Glutamatergic neuron (in vitro differentiated cells): ENCODE measurements around the gene BPI. TPM values are rescaled to one million over a fixed set of nuclear protein-coding genes. Genes with fewer than 3 reads are reported as not detected.

Experiments
- DNase-seq: peaks from one replicate; pipeline ENCODE4 v3.0.0; 2022
- H3K27ac Mint-ChIP-seq: one replicate; pipeline ENCODE4 v1.8.0; 2020; ENCODE audit warnings: mild to moderate bottlenecking, mixed read lengths, inconsistent platforms; ENCODE audit not compliant: unreplicated experiment
- H3K27me3 Mint-ChIP-seq: one replicate; pipeline ENCODE4 v1.8.0; 2020; ENCODE audit warnings: mild to moderate bottlenecking, moderate library complexity, mixed read lengths, inconsistent platforms; ENCODE audit not compliant: unreplicated experiment
- H3K36me3 Mint-ChIP-seq: one replicate; pipeline ENCODE4 v1.8.0; 2020; ENCODE audit warnings: mild to moderate bottlenecking, mixed read lengths, inconsistent platforms; ENCODE audit not compliant: unreplicated experiment
- H3K4me1 Mint-ChIP-seq: one replicate; pipeline ENCODE4 v1.8.0; 2020; ENCODE audit warnings: mild to moderate bottlenecking, low read depth, mixed read lengths, inconsistent platforms; ENCODE audit not compliant: unreplicated experiment
- H3K4me3 Mint-ChIP-seq: one replicate; pipeline ENCODE4 v1.8.0; 2020; ENCODE audit warnings: mild to moderate bottlenecking, mixed read lengths, inconsistent platforms; ENCODE audit not compliant: unreplicated experiment
- H3K9me3 Mint-ChIP-seq: one replicate; pipeline ENCODE4 v1.8.0; 2020; ENCODE audit warnings: mild to moderate bottlenecking, moderate library complexity, mixed read lengths, inconsistent platforms; ENCODE audit not compliant: unreplicated experiment
- total RNA-seq: library from RNA; stranded (reverse); fragmentation: NEBNext Ultra II Directional; extraction: Animal tissue kit (Norgen Biotek cat#: 25700); gene quantifications from one replicate; pipeline ENCODE4 v1.2.1, GENCODE V29; 2021; ENCODE audit not compliant: unreplicated experiment
- TF ChIP-seq, protein P1 (sequence below): fragments of 200-600 bp; sonication (generic); IDR thresholded peaks from one replicate; pipeline ENCODE4 v1.5.0; 2021; ENCODE audit not compliant: partially characterized antibody, unreplicated experiment

The BPI gene
- total RNA-seq, 1 donor from 2014 or later, result not detected

GRCh38 chr20:38315290-38315966 lies 11.5 kb downstream of the BPI start:
- peaks cover 2% of the 10 kb centered on the region for H3K9me3 Mint-ChIP-seq
- TF ChIP-seq, protein P1, sequence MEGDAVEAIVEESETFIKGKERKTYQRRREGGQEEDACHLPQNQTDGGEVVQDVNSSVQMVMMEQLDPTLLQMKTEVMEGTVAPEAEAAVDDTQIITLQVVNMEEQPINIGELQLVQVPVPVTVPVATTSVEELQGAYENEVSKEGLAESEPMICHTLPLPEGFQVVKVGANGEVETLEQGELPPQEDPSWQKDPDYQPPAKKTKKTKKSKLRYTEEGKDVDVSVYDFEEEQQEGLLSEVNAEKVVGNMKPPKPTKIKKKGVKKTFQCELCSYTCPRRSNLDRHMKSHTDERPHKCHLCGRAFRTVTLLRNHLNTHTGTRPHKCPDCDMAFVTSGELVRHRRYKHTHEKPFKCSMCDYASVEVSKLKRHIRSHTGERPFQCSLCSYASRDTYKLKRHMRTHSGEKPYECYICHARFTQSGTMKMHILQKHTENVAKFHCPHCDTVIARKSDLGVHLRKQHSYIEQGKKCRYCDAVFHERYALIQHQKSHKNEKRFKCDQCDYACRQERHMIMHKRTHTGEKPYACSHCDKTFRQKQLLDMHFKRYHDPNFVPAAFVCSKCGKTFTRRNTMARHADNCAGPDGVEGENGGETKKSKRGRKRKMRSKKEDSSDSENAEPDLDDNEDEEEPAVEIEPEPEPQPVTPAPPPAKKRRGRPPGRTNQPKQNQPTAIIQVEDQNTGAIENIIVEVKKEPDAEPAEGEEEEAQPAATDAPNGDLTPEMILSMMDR, result no peak
- no peak for DNase-seq
- no peaks in the 10 kb centered on the region for H3K4me1 Mint-ChIP-seq
- H3K27ac Mint-ChIP-seq, result no peak overlapping the region
- no peaks in the 10 kb centered on the region for H3K36me3 Mint-ChIP-seq
- no peak overlapping the region for H3K4me3 Mint-ChIP-seq
- peaks cover 1% of the 10 kb centered on the region for H3K27me3 Mint-ChIP-seq

GRCh38 chr20:38316341-38316740 lies 12.4 kb downstream of the BPI start:
- H3K9me3 Mint-ChIP-seq, result peaks cover 2% of the 10 kb centered on the region
- H3K27me3 Mint-ChIP-seq, result peaks cover 3% of the 10 kb centered on the region
- H3K36me3 Mint-ChIP-seq, result no peaks in the 10 kb centered on the region
- no peak overlapping the region for H3K27ac Mint-ChIP-seq
- no peaks in the 10 kb centered on the region for H3K4me1 Mint-ChIP-seq
- TF ChIP-seq, protein P1, result no peak
- no peak for DNase-seq
- no peak overlapping the region for H3K4me3 Mint-ChIP-seq

- DNase-seq, result no peak
- Mint-ChIP-seq H3K27ac (no peak overlapping the region), H3K4me3 (no peak overlapping the region), H3K9me3 (peaks cover 1% of the 10 kb centered on the region), H3K27me3 (peaks cover 3% of the 10 kb centered on the region), H3K4me1 (no peaks in the 10 kb centered on the region), H3K36me3 (no peaks in the 10 kb centered on the region)
- TF ChIP-seq, protein P1, result no peak
These were observed 13.5 kb downstream of the BPI start for GRCh38 chr20:38317422-38317821.

- no peaks in the 10 kb centered on the region for H3K9me3 Mint-ChIP-seq
- no peaks in the 10 kb centered on the region for H3K4me1 Mint-ChIP-seq
- no peak overlapping the region for H3K27ac Mint-ChIP-seq
- H3K4me3 Mint-ChIP-seq, result no peak overlapping the region
- H3K36me3 Mint-ChIP-seq, result no peaks in the 10 kb centered on the region
- DNase-seq, result no peak
- TF ChIP-seq, protein P1, result no peak
- H3K27me3 Mint-ChIP-seq, result peaks cover 3% of the 10 kb centered on the region
These were observed 16.3 kb downstream of the BPI start for GRCh38 chr20:38320221-38320620.

- DNase-seq, result peak; percentile 63
- Mint-ChIP-seq H3K9me3 (no peaks in the 10 kb centered on the region), H3K4me1 (no peaks in the 10 kb centered on the region), H3K36me3 (no peaks in the 10 kb centered on the region), H3K4me3 (no peak overlapping the region), H3K27me3 (peaks cover 6% of the 10 kb centered on the region), H3K27ac (no peak overlapping the region)
- TF ChIP-seq, protein P1, result peak; percentile 77
These were observed 18.1 kb downstream of the BPI start for GRCh38 chr20:38321959-38322598.
